ENCODE results near the gene CATSPER1.

CATSPER1 gene

GRCh38 chr11:66006134-66006890, 20.0 kb downstream of the CATSPER1 start:
- no peaks in the 10 kb centered on the region for H3K9me3 ChIP-seq (ENCODE audit: control insufficient read depth, insufficient read depth, low read length)
- peaks cover 2% of the 10 kb centered on the region for H3K36me3 ChIP-seq (ENCODE audit: control insufficient read depth, insufficient read depth, low read length)
- no peak overlapping the region for H3K4me3 ChIP-seq (ENCODE audit: low read depth, low read length)
- H3K4me1 ChIP-seq (ENCODE audit: control insufficient read depth, insufficient read depth, low read length): peaks cover 6% of the 10 kb centered on the region
- H3K27me3 ChIP-seq (ENCODE audit: control insufficient read depth, insufficient read depth, low read length): peaks cover 2% of the 10 kb centered on the region
- H3K9ac ChIP-seq (ENCODE audit: low read depth, low read length): peak overlapping the region; percentile 65

- H3K9ac ChIP-seq (ENCODE audit: low read depth, low read length): no peak overlapping the region
- H3K4me1 ChIP-seq (ENCODE audit: control insufficient read depth, insufficient read depth, low read length): peaks cover 6% of the 10 kb centered on the region
- no peak overlapping the region for H3K4me3 ChIP-seq (ENCODE audit: low read depth, low read length)
- H3K9me3 ChIP-seq (ENCODE audit: control insufficient read depth, insufficient read depth, low read length): no peaks in the 10 kb centered on the region
- no peaks in the 10 kb centered on the region for H3K27me3 ChIP-seq (ENCODE audit: control insufficient read depth, insufficient read depth, low read length)
- H3K36me3 ChIP-seq (ENCODE audit: control insufficient read depth, insufficient read depth, low read length): peaks cover 15% of the 10 kb centered on the region
Measured at GRCh38 chr11:66004186-66004585, 22.1 kb downstream of the CATSPER1 start.

GRCh38 chr11:66003291-66003690, 23.0 kb downstream of the CATSPER1 start:
- H3K27me3 ChIP-seq (ENCODE audit: control insufficient read depth, insufficient read depth, low read length): no peaks in the 10 kb centered on the region
- H3K36me3 ChIP-seq (ENCODE audit: control insufficient read depth, insufficient read depth, low read length): peaks cover 24% of the 10 kb centered on the region
- peak overlapping the region; percentile 85 for H3K4me3 ChIP-seq (ENCODE audit: low read depth, low read length)
- no peaks in the 10 kb centered on the region for H3K9me3 ChIP-seq (ENCODE audit: control insufficient read depth, insufficient read depth, low read length)
- H3K9ac ChIP-seq (ENCODE audit: low read depth, low read length): peak overlapping the region; percentile 95
- H3K4me1 ChIP-seq (ENCODE audit: control insufficient read depth, insufficient read depth, low read length): peaks cover 6% of the 10 kb centered on the region

GRCh38 chr11:66002648-66003225, 23.5 kb downstream of the CATSPER1 start:
- Histone ChIP-seq H3K9me3 (ENCODE audit: control insufficient read depth, insufficient read depth, low read length) (no peaks in the 10 kb centered on the region), H3K4me3 (ENCODE audit: low read depth, low read length) (peak overlapping the region; percentile 85), H3K36me3 (ENCODE audit: control insufficient read depth, insufficient read depth, low read length) (peaks cover 29% of the 10 kb centered on the region), H3K27me3 (ENCODE audit: control insufficient read depth, insufficient read depth, low read length) (no peaks in the 10 kb centered on the region), H3K9ac (ENCODE audit: low read depth, low read length) (peak overlapping the region; percentile 95), H3K4me1 (ENCODE audit: control insufficient read depth, insufficient read depth, low read length) (peaks cover 6% of the 10 kb centered on the region)

- Histone ChIP-seq H3K4me1 (ENCODE audit: control insufficient read depth, insufficient read depth, low read length) (peaks cover 5% of the 10 kb centered on the region), H3K36me3 (ENCODE audit: control insufficient read depth, insufficient read depth, low read length) (peaks cover 35% of the 10 kb centered on the region), H3K9ac (ENCODE audit: low read depth, low read length) (peak within 1 kb of the TSS; percentile 95), H3K27me3 (ENCODE audit: control insufficient read depth, insufficient read depth, low read length) (no peaks in the 10 kb centered on the region), H3K4me3 (ENCODE audit: low read depth, low read length) (peak within 1 kb of the TSS; percentile 85), H3K9me3 (ENCODE audit: control insufficient read depth, insufficient read depth, low read length) (no peaks in the 10 kb centered on the region)
Measured at GRCh38 chr11:66001942-66002647, 24.2 kb downstream of the CATSPER1 start, which contains the start of the genes BANF1 and EIF1AD. BANF1 (plus strand) TSS chr11:66002503; CDS start chr11:66003251, 748 bp downstream. EIF1AD (minus strand) TSS chr11:66002157; CDS start chr11:66000389, 1,768 bp downstream.

GRCh38 chr11:65997286-65997685, 29.0 kb downstream of the CATSPER1 start:
- Histone ChIP-seq H3K4me3 (ENCODE audit: low read depth, low read length) (no peak overlapping the region), H3K27me3 (ENCODE audit: control insufficient read depth, insufficient read depth, low read length) (no peaks in the 10 kb centered on the region), H3K36me3 (ENCODE audit: control insufficient read depth, insufficient read depth, low read length) (peaks cover 33% of the 10 kb centered on the region), H3K4me1 (ENCODE audit: control insufficient read depth, insufficient read depth, low read length) (no peaks in the 10 kb centered on the region), H3K9me3 (ENCODE audit: control insufficient read depth, insufficient read depth, low read length) (no peaks in the 10 kb centered on the region), H3K9ac (ENCODE audit: low read depth, low read length) (no peak overlapping the region)

GRCh38 chr11:65992056-65992455, 34.2 kb downstream of the CATSPER1 start:
- no peak overlapping the region for H3K4me3 ChIP-seq (ENCODE audit: low read depth, low read length)
- H3K27me3 ChIP-seq (ENCODE audit: control insufficient read depth, insufficient read depth, low read length): no peaks in the 10 kb centered on the region
- H3K9me3 ChIP-seq (ENCODE audit: control insufficient read depth, insufficient read depth, low read length): no peaks in the 10 kb centered on the region
- H3K36me3 ChIP-seq (ENCODE audit: control insufficient read depth, insufficient read depth, low read length): peaks cover 4% of the 10 kb centered on the region
- H3K4me1 ChIP-seq (ENCODE audit: control insufficient read depth, insufficient read depth, low read length): no peaks in the 10 kb centered on the region
- no peak overlapping the region for H3K9ac ChIP-seq (ENCODE audit: low read depth, low read length)

- Histone ChIP-seq H3K27me3 (ENCODE audit: control insufficient read depth, insufficient read depth, low read length) (no peaks in the 10 kb centered on the region), H3K4me3 (ENCODE audit: low read depth, low read length) (no peak overlapping the region), H3K36me3 (ENCODE audit: control insufficient read depth, insufficient read depth, low read length) (peaks cover 4% of the 10 kb centered on the region), H3K9me3 (ENCODE audit: control insufficient read depth, insufficient read depth, low read length) (no peaks in the 10 kb centered on the region), H3K9ac (ENCODE audit: low read depth, low read length) (no peak overlapping the region), H3K4me1 (ENCODE audit: control insufficient read depth, insufficient read depth, low read length) (no peaks in the 10 kb centered on the region)
Measured at GRCh38 chr11:65988791-65989592, 37.3 kb downstream of the CATSPER1 start.

- H3K36me3 ChIP-seq (ENCODE audit: control insufficient read depth, insufficient read depth, low read length): peaks cover 4% of the 10 kb centered on the region
- H3K9me3 ChIP-seq (ENCODE audit: control insufficient read depth, insufficient read depth, low read length): no peaks in the 10 kb centered on the region
- no peaks in the 10 kb centered on the region for H3K4me1 ChIP-seq (ENCODE audit: control insufficient read depth, insufficient read depth, low read length)
- H3K9ac ChIP-seq (ENCODE audit: low read depth, low read length): no peak overlapping the region
- H3K4me3 ChIP-seq (ENCODE audit: low read depth, low read length): no peak overlapping the region
- H3K27me3 ChIP-seq (ENCODE audit: control insufficient read depth, insufficient read depth, low read length): no peaks in the 10 kb centered on the region
Measured at GRCh38 chr11:65987336-65987735, 38.9 kb downstream of the CATSPER1 start.

GRCh38 chr11:65983589-65983987, 42.7 kb downstream of the CATSPER1 start:
- Histone ChIP-seq H3K9me3 (ENCODE audit: control insufficient read depth, insufficient read depth, low read length) (no peaks in the 10 kb centered on the region), H3K4me1 (ENCODE audit: control insufficient read depth, insufficient read depth, low read length) (no peaks in the 10 kb centered on the region), H3K27me3 (ENCODE audit: control insufficient read depth, insufficient read depth, low read length) (no peaks in the 10 kb centered on the region), H3K9ac (ENCODE audit: low read depth, low read length) (no peak overlapping the region), H3K4me3 (ENCODE audit: low read depth, low read length) (no peak overlapping the region), H3K36me3 (ENCODE audit: control insufficient read depth, insufficient read depth, low read length) (peaks cover 2% of the 10 kb centered on the region)

All from iPS-15b (cell line).